Panc1 (cell line): Measurements from ENCODE around the gene LAMA5. TPM values are rescaled to one million over a fixed set of nuclear protein-coding genes. Genes with fewer than 3 reads are reported as not detected.

Source experiments
- ATAC-seq: fragments of 200-7000 bp; cut with Tn5 transposase; 2 replicates; pipeline ENCODE4 v1.9.1; 2020; ENCODE audit warnings: mild to moderate bottlenecking, moderate library complexity
- BruUV-seq: library from RNA; stranded (reverse); fragments of 400-500 nt; replicated peaks from 2 replicates; lab custom pipeline; 2021; lab: Mats Ljungman, UMichigan
- CTCF ChIA-PET: fragments of 300-600 bp; sonication (Branson Sonifier 250); formaldehyde crosslinking; loops from one replicate; lab custom pipeline; 2022; ENCODE audit warnings: antibody characterized with exemption; lab: Charles Lee
- POLR2A ChIA-PET: fragments of 300-600 bp; sonication (Branson Sonifier 250); formaldehyde crosslinking; loops from one replicate; lab custom pipeline; 2022; ENCODE audit warnings: antibody characterized with exemption; lab: Charles Lee
- DNase-seq: peaks from one replicate; pipeline ENCODE4 v3.0.0-alpha.2; 2010; ENCODE audit warnings: low read depth, low spot score
- H3K27ac ChIP-seq: 2 replicates; pipeline ENCODE4 v1.5.1; 2011; ENCODE audit warnings: mild to moderate bottlenecking, low read length, inconsistent platforms
- H3K27me3 ChIP-seq: fragments of 200-500 bp; sonication (Bioruptor generic); 2 replicates; pipeline ENCODE4 v1.6.0; 2014; ENCODE audit warnings: low read length, inconsistent platforms; ENCODE audit not compliant: control insufficient read depth, insufficient read depth
- H3K36me3 ChIP-seq: fragments of 200-500 bp; sonication (Bioruptor generic); 2 replicates; pipeline ENCODE4 v1.5.1; 2014; ENCODE audit warnings: inconsistent platforms, mild to moderate bottlenecking, low read length, moderate library complexity; ENCODE audit not compliant: control insufficient read depth, insufficient read depth
- H3K4me1 ChIP-seq: 2 replicates; pipeline ENCODE4 v1.5.1; 2011; ENCODE audit warnings: inconsistent platforms, mild to moderate bottlenecking, low read length, moderate library complexity; ENCODE audit not compliant: control insufficient read depth, insufficient read depth
- H3K4me3 ChIP-seq, 2 experiments: 2 replicates each; pipeline ENCODE4 v1.5.1; 2011 to 2012; ENCODE audit warnings: low read depth in 2 of 2, low read length in 2 of 2, mild to moderate bottlenecking in 2 of 2, inconsistent platforms in 1 of 2, moderate library complexity in 1 of 2
- H3K9me3 ChIP-seq: fragments of 200-500 bp; sonication (Bioruptor generic); 2 replicates; pipeline ENCODE4 v1.5.1; 2014; ENCODE audit warnings: low read depth, mild to moderate bottlenecking, inconsistent platforms, low read length, moderate library complexity; ENCODE audit not compliant: control insufficient read depth, insufficient read depth
- CTCF ChIP-seq: fragments of 450-650 bp; IDR thresholded peaks from 2 replicates; pipeline ENCODE4 v1.5.1; 2017; ENCODE audit warnings: mild to moderate bottlenecking
- POLR2AphosphoS5 ChIP-seq: IDR thresholded peaks from 2 replicates; pipeline ENCODE4 v1.6.1; 2012; ENCODE audit warnings: mild to moderate bottlenecking, low read depth, low read length, moderate library complexity
- REST ChIP-seq, 2 experiments: IDR thresholded peaks; 2 replicates each; pipeline ENCODE4 v1.6.1; 2011 to 2012; ENCODE audit warnings: low read depth in 2 of 2, control low read depth in 1 of 2, low read length in 1 of 2, mild to moderate bottlenecking in 1 of 2, moderate library complexity in 1 of 2; ENCODE audit not compliant: insufficient read depth in 1 of 2
- SIN3A ChIP-seq: IDR thresholded peaks from 2 replicates; pipeline ENCODE4 v1.6.1; 2012; ENCODE audit warnings: low read depth, mild to moderate bottlenecking, low read length, moderate library complexity, borderline replicate concordance; ENCODE audit not compliant: insufficient read depth
- TCF7L2 ChIP-seq: IDR thresholded peaks from 2 replicates; pipeline ENCODE4 v1.6.1; 2011; ENCODE audit warnings: mild to moderate bottlenecking, low read depth, low read length, inconsistent platforms
- in situ Hi-C: cut with HindIII; loops from 2 replicates; pipeline ENCODE4 v1.10.0; 2016; ENCODE audit warnings: low sequenced_read_pairs, low pct_unique_long_range_greater_than_20kb
- intact Hi-C: fragments of 100-400 bp; cut with micrococcal nuclease; formaldehyde crosslinking; loops from one replicate; pipeline ENCODE4 v1.10.0; 2022; ENCODE audit not compliant: unreplicated experiment
- total RNA-seq: library from RNA; stranded (reverse); gene quantifications from one replicate; pipeline ENCODE4 v1.2.1, GENCODE V29; 2021; ENCODE audit not compliant: unreplicated experiment

The LAMA5 gene
- total RNA-seq, 1 experiment from 2014 or later = 497 TPM

DNA sequence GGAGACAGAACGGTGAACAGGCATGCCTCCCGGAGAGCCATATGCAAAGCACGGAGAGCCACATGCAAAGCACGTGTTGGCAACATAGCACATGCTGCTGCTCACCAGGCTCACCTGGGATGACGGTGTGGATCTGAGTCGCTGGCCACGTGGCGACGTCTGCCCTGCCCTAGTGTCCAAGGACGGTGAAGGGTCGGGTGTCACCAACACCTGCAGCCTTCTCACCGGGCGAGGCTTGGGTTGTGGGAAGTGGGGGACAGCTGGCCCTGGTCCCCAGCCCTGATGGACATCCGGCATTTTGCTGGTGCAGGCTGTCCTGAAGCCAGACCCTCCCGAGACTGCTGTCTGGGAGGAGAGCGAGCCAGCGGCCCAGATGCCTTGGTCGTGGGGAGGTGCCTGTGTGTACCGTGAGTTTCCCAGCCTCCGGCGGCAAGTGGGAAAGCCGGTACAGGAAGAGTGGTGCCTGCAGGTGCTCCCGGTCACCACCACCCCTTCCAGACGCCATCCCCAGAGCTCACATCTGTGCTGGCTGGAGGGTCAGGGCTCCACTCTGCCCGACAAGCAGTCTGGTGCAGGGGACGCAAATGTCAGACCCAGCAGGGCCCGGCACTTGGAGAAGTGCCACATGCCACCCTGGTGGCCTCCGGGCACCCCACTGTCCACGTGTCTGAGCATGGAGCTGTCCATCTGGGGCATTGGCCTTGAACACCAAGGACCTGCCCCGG, 70.2 kb downstream of the LAMA5 start:
- no peak for DNase-seq
- no peak for ATAC-seq
- Histone ChIP-seq H3K36me3 (peaks cover 3% of the 10 kb centered on the region; the same call in 1 of the 2 replicates), H3K9me3 (no peaks in the 10 kb centered on the region), H3K27me3 (no peaks in the 10 kb centered on the region), H3K4me1 (no peaks in the 10 kb centered on the region), H3K27ac (no peak overlapping the region), H3K4me3 (no peak overlapping the region)
- POLR2A ChIA-PET = no interaction called here
- no peak for TF ChIP-seq TCF7L2
- TF ChIP-seq POLR2AphosphoS5 = no peak
- no peak for TF ChIP-seq SIN3A
- no peak for TF ChIP-seq CTCF
- TF ChIP-seq REST (IDR thresholded peaks at IDR 0.05; ENCODE audit: insufficient read depth in 1 of 2, low read depth in 2 of 2, low read length in 1 of 2) = no peak
- in situ Hi-C loops (no loop called here), intact Hi-C loops (no loop called here)
- BruUV-seq = no TSS peak
- CTCF ChIA-PET = no interaction called here

DNA sequence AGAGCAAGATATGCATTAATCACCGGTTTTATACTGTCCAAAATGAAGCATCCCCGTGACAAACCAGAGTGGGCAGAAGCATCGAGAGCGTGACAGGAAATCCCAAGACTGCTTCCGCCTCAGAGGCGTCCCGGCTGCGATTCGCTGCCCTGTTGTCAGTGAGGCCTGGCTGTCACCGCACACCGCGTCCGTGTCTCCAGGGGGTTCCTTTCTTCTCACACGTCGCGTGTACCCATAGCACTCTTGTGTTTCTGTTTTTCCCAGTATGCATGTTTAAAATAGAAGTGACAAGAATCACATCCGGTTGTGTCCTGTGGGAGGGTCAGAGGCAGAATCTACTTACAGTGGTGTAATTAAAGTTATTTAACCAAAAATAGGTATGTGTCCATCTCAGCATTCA, 72.6 kb downstream of the LAMA5 start:
- H3K27me3 ChIP-seq = no peaks in the 10 kb centered on the region
- ATAC-seq (no peak), DNase-seq (no peak)
- H3K4me1 ChIP-seq = no peaks in the 10 kb centered on the region
- BruUV-seq = TSS peak; percentile 89
- in situ Hi-C loops (no loop called here), intact Hi-C loops (no loop called here)
- ChIA-PET POLR2A (no interaction called here), CTCF (interaction anchor here (0.6 kb wide), 1 partner anchor 8 kb away, joined by 3 read pairs; no protein-coding TSS in a partner anchor)
- H3K27ac ChIP-seq = no peak overlapping the region
- no peak overlapping the region for H3K4me3 ChIP-seq
- no peaks in the 10 kb centered on the region for H3K9me3 ChIP-seq
- no peak for TF ChIP-seq CTCF
- no peak for TF ChIP-seq REST (IDR thresholded peaks at IDR 0.05; ENCODE audit: insufficient read depth in 1 of 2, low read depth in 2 of 2, low read length in 1 of 2)
- TF ChIP-seq TCF7L2 = no peak
- TF ChIP-seq SIN3A = no peak
- no peak for TF ChIP-seq POLR2AphosphoS5
- peaks cover 3% of the 10 kb centered on the region; the same call in 1 of the 2 replicates for H3K36me3 ChIP-seq
